HCT116 (cell line): ENCODE data around the gene RAB40C.

Experiments used
- CBX3 ChIP-seq: IDR thresholded peaks from 2 replicates; pipeline ENCODE4 v1.6.1; 2012; ENCODE audit warnings: low read depth
- CTCF ChIP-seq, 3 experiments: fragments of 200-600 bp in 1 of 3; sonication (generic) in 1 of 3; IDR thresholded peaks in 2 of 3; conservative IDR thresholded peaks in 1 of 3; 2 replicates each; pipeline ENCODE4 v1.5.1; 2012 to 2017; ENCODE audit warnings: low read depth in 2 of 3, low read length in 2 of 3, antibody characterized with exemption in 1 of 3, borderline replicate concordance in 1 of 3, control low read depth in 1 of 3, mild to moderate bottlenecking in 1 of 3, mixed read lengths in 1 of 3, mixed run types in 1 of 3, moderate library complexity in 1 of 3; ENCODE audit not compliant: insufficient read depth in 1 of 3
- POLR2A ChIP-seq: IDR thresholded peaks from 2 replicates; pipeline ENCODE4 v1.7.0; 2011; ENCODE audit warnings: borderline replicate concordance; ENCODE audit not compliant: insufficient read depth, insufficient read length; ENCODE audit errors: extremely low read depth
- RAD21 ChIP-seq: IDR thresholded peaks from 2 replicates; pipeline ENCODE4 v1.6.1; 2012; ENCODE audit warnings: low read depth, mild to moderate bottlenecking
- SIN3A ChIP-seq: IDR thresholded peaks from 2 replicates; pipeline ENCODE4 v1.6.1; 2012; ENCODE audit warnings: low read depth

GRCh38 chr16:554640-555365 lies 35.1 kb upstream of the RAB40C start:
- TF ChIP-seq CTCF (IDR thresholded peaks at IDR 0.05 in 2 of 3, conservative IDR thresholded peaks at IDR 0.05 in 1 of 3; ENCODE audit: borderline replicate concordance in 1 of 3, insufficient read depth in 1 of 3, low read depth in 2 of 3, low read length in 2 of 3), result no peak
- no peak for TF ChIP-seq SIN3A
- TF ChIP-seq RAD21, result no peak
- TF ChIP-seq CBX3, result no peak
- TF ChIP-seq POLR2A, result no peak
